A673 (cell line): Measurements from ENCODE around the gene SCN2A.

Experiments used
- CTCF ChIP-seq: fragments of 300-800, 200-600 bp; sonication (generic); conservative IDR thresholded peaks from 2 replicates; pipeline ENCODE4 v1.5.1; 2017; ENCODE audit warnings: low read depth, mild to moderate bottlenecking, antibody characterized with exemption, low read length, moderate library complexity, mixed read lengths
- EZH2 ChIP-seq: fragments of 200-600 bp; sonication (generic); IDR thresholded peaks from 2 replicates; pipeline ENCODE4 v1.6.1; 2017; ENCODE audit warnings: borderline replicate concordance, low read depth, mild to moderate bottlenecking, mixed read lengths, antibody characterized with exemption, low read length; ENCODE audit not compliant: poor library complexity, severe bottlenecking

- no peak for TF ChIP-seq CTCF
- TF ChIP-seq EZH2 = no peak
These were observed 25.1 kb upstream of the SCN2A start for GRCh38 chr2:165214093-165214492.
